Urinary bladder (tissue), 4 donors: ENCODE data around the gene SIAH3. TPM values are rescaled to one million over a fixed set of nuclear protein-coding genes. Genes with fewer than 3 reads are reported as not detected.
"Not testable (repeated sequence)": the region's sequence is repeated elsewhere in the genome, so short reads cannot be mapped to it uniquely, and the experiment has no call there.

ENCODE experiments used
- DNase-seq: peaks from one replicate; pipeline ENCODE4 v3.0.0-alpha.2; 2015; ENCODE audit errors: extremely low spot score
- H3K27ac ChIP-seq: one replicate; pipeline ENCODE4 v1.5.1; 2013; ENCODE audit warnings: low read depth, mild to moderate bottlenecking, moderate library complexity
- H3K36me3 ChIP-seq: one replicate; pipeline ENCODE4 v1.6.1; 2013; ENCODE audit warnings: mild to moderate bottlenecking, moderate library complexity; ENCODE audit not compliant: insufficient read depth
- H3K4me1 ChIP-seq: one replicate; pipeline ENCODE4 v1.6.1; 2013; ENCODE audit warnings: mild to moderate bottlenecking, moderate library complexity; ENCODE audit not compliant: insufficient read depth
- H3K4me3 ChIP-seq: one replicate; pipeline ENCODE4 v1.5.1; 2013; ENCODE audit warnings: low read depth, low read length
- WGBS: extraction: QIAGEN DNeasy Blood & Tissue Kit; methylation state at CpG from one replicate; pipeline ENCODE4 v1.1.7; 2013; 5-methylcytosine and 5-hydroxymethylcytosine counted together
- polyA plus RNA-seq: library from polyadenylated mRNA; stranded (reverse); fragments of 200-250 nt; gene quantifications from one replicate; pipeline ENCODE4 v1.2.3, GENCODE V29; 2013
- total RNA-seq: library from RNA; depleted of rRNA; stranded (reverse); fragments of >200 nt; gene quantifications from one replicate; pipeline ENCODE4 v1.2.3, GENCODE V29; 2014
- donor health status: healthy with polysubstance abuse.
- donor health status: healthy.

SIAH3 gene
- total and polyA plus RNA-seq, 2 donors: 0.16 TPM; not detected in 1

DNA sequence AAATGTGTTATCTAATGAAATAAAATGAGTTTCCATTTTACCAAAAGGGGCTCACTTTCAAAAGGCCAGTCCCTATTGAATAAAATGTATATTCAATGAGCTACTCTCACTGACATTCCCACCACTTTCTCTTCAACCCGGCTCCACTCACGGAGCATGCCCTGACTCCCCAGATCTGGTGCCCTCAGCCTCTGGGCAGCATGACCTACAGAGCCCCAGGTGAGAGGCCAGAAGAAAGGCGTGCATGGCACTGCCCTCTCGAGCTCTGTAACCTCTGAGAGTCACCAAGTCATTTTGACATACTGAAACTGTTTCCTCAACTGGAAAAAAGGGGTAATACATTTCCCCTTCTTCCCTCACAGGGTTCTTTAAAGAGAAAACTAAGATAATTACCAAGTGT is 25.2 kb upstream of the SIAH3 start:
- H3K27ac ChIP-seq: no peak overlapping the region
- no peak overlapping the region for H3K4me3 ChIP-seq
- no peaks in the 10 kb centered on the region for H3K36me3 ChIP-seq
- DNase-seq: no peak
- WGBS: 88% methylated on average over 4 of the region's 4 CpGs
- no peaks in the 10 kb centered on the region for H3K4me1 ChIP-seq

GRCh38 chr13:45875951-45876350 is 24.4 kb upstream of the SIAH3 start:
- Histone ChIP-seq H3K4me3 (no peak overlapping the region), H3K27ac (no peak overlapping the region), H3K36me3 (no peaks in the 10 kb centered on the region), H3K4me1 (no peaks in the 10 kb centered on the region)
- no peak for DNase-seq
- WGBS: 92% methylated on average over 9 of the region's 9 CpGs

DNA sequence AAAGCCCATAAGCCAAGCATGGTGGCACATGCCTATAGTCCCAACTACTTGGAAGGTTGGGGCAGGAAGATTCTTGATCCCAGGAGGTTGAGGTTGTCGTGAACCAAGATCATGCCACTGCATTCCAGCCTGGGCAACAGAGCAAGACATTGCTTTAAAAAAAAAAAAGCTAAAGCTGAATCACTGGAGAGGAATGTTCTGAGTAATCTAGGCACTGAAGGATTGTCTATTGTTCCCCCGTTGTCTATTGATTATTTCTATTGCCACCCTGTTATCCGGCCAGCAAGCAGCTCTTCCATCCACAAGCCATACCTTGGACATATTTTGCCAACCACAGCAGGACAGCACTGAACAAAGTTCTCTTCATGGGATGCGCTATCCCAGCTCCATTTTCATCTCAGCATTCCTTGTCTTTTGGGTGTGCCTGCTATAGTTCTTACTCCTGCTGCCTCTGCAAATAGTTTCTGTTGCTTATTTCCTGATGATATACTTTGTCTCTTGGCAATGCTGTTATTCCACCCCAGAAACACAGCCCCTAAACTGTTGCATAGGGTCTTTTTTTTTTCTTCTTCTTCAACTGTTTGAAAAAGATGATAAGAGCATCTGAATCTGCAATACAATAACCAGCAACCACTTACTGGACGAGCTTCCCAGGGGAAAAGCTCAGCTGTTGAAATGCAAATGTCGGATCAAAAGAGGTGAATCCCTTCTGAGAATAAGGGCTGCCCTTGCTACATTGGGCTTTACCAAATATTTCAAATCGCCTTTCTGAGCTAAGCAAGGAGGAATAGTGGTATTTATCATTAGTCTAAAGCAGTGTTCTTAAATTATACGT is 22.2 kb upstream of the SIAH3 start:
- 69% methylated on average over 8 of the region's 8 CpGs for WGBS
- Histone ChIP-seq H3K4me1 (no peaks in the 10 kb centered on the region), H3K4me3 (no peak overlapping the region), H3K27ac (no peak overlapping the region), H3K36me3 (no peaks in the 10 kb centered on the region)
- DNase-seq: no peak

DNA sequence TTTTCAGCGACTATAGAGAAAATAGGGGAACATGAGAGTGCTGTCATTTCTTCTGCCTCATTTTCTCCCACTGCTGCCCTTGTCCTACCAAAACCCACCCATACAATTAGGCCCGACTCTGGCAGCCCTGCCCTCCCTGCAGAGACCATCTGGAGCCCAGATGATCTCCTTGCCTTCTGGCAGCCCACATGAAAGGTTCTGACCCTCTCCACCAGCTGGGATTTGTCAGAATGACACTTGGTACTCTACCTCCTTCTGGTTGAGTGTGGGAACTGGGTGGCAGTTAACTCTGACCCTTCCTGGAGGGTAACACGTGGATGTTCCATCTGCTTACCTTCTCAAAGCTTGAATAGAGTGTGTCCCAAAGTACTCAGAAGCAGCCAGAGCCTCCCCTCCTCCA is 21.0 kb upstream of the SIAH3 start:
- no peak for DNase-seq
- Histone ChIP-seq H3K27ac (no peak overlapping the region), H3K36me3 (no peaks in the 10 kb centered on the region), H3K4me3 (no peak overlapping the region), H3K4me1 (no peaks in the 10 kb centered on the region)
- 42% methylated on average over 3 of the region's 3 CpGs for WGBS

DNA sequence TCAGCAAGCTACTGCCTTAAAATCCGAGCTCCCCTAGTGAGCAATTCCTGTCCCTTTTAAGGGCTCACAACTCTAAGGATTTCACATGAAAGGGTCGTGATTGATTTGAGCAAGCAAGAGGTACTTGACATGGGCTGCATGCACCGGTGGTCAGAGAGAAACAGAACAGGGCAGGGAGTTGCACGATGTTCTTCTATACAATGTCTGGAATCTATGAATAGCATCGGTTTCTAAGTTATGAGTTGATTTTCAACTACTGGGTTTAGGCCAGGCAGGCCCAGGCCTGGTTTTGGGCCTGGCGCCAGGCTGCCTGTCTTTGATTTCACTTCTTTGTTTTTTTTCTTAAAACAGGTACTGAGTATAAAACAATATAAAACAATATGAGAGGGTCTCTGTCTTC is 19.6 kb upstream of the SIAH3 start:
- DNase-seq, H3K4me1 ChIP-seq, H3K36me3 ChIP-seq, H3K4me3 ChIP-seq, H3K27ac ChIP-seq: not testable (repeated sequence)
- 67% methylated on average over 6 of the region's 6 CpGs for WGBS

- WGBS: 92% methylated on average over 10 of the region's 10 CpGs
- Histone ChIP-seq H3K4me3 (no peak overlapping the region), H3K36me3 (no peaks in the 10 kb centered on the region), H3K27ac (no peak overlapping the region), H3K4me1 (no peaks in the 10 kb centered on the region)
- no peak for DNase-seq
Measured at GRCh38 chr13:45870232-45870631, 18.7 kb upstream of the SIAH3 start.

- H3K27ac ChIP-seq: no peak overlapping the region
- WGBS: 87% methylated on average over 2 of the region's 2 CpGs
- H3K36me3 ChIP-seq: no peaks in the 10 kb centered on the region
- no peak overlapping the region for H3K4me3 ChIP-seq
- no peaks in the 10 kb centered on the region for H3K4me1 ChIP-seq
- DNase-seq: no peak
Measured at GRCh38 chr13:45865414-45865813, 13.9 kb upstream of the SIAH3 start.

DNA sequence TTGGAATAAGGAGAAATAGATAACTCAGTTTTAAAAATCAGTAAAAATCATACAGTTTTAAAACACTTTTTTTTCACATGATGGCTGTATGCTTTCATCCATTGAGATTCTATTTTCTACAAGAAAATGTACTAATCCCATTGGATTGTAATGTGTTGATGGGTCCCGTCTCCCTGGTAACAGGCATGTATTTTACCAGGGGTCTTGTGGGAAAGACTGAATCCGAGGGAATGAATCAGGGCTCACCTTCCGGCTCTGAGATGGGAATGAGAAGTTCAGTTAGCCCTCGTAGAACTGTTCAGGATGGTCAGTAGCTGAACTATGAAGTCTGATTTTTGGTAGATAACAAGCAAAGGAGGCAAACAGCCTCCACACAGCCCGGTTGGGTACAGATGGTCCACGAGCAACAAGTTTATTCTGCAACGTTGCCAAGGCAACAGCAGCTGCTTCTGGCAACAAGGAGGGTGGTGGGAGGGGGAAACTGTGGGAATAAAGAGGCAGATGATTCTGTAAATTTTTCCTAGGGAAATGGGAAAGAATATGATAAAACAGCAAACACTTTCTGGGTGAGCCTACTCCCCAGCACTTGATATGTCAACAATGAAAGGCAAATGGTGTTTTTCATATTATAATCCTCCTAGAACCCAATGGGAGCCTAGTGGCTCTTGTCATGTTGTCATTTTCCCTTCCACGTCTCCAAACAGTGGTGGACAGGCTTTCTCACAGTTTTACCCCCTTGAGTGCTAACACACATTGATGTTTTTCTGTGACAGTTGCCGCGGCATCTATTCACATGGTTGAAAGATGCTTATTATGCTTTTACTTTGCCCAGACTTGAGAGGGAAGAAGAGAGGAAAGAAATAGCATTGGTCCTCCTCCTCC is 12.4 kb upstream of the SIAH3 start:
- Histone ChIP-seq H3K4me3 (no peak overlapping the region), H3K36me3 (no peaks in the 10 kb centered on the region), H3K4me1 (no peaks in the 10 kb centered on the region), H3K27ac (no peak overlapping the region)
- no peak for DNase-seq
- 50% methylated on average over 10 of the region's 10 CpGs for WGBS

GRCh38 chr13:45861322-45861721 is 9.8 kb upstream of the SIAH3 start:
- no peaks in the 10 kb centered on the region for H3K4me1 ChIP-seq
- no peak for DNase-seq
- H3K27ac ChIP-seq: no peak overlapping the region
- no peak overlapping the region for H3K4me3 ChIP-seq
- H3K36me3 ChIP-seq: no peaks in the 10 kb centered on the region

DNA sequence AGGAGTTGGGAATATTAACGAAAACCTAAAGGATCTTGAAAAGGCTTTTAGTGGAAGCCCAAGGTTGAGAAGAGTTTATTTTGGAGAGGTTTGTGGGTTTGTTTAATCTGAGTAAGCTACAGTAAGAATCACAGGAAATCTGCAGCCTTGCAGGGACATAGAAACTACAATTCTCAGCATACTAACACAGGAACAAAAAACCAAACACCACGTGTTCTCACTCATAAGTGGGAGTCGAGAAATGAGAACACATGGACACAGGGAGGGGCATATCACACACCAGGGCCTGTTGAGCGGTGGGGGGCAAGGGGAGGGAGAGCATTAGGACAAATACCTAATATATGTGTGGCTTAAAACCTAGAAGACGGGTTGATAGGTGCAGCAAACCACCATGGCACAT is 8.7 kb upstream of the SIAH3 start:
- no peak for DNase-seq
- 64% methylated on average over 5 of the region's 5 CpGs for WGBS
- no peaks in the 10 kb centered on the region for H3K36me3 ChIP-seq
- H3K27ac ChIP-seq: no peak overlapping the region
- no peak overlapping the region for H3K4me3 ChIP-seq
- no peaks in the 10 kb centered on the region for H3K4me1 ChIP-seq

- Histone ChIP-seq H3K4me1 (no peaks in the 10 kb centered on the region), H3K27ac (no peak overlapping the region), H3K4me3 (no peak overlapping the region), H3K36me3 (no peaks in the 10 kb centered on the region)
- no peak for DNase-seq
- WGBS: 23% methylated on average over 2 of the region's 2 CpGs
Measured at GRCh38 chr13:45859705-45860104, 8.2 kb upstream of the SIAH3 start.

- WGBS: 71% methylated on average over 3 of the region's 3 CpGs
- DNase-seq: no peak
- Histone ChIP-seq H3K36me3 (no peaks in the 10 kb centered on the region), H3K27ac (no peak overlapping the region), H3K4me1 (peaks cover 1% of the 10 kb centered on the region), H3K4me3 (no peak overlapping the region)
Measured at GRCh38 chr13:45852494-45852893, 941 bp upstream of the SIAH3 start.

DNA sequence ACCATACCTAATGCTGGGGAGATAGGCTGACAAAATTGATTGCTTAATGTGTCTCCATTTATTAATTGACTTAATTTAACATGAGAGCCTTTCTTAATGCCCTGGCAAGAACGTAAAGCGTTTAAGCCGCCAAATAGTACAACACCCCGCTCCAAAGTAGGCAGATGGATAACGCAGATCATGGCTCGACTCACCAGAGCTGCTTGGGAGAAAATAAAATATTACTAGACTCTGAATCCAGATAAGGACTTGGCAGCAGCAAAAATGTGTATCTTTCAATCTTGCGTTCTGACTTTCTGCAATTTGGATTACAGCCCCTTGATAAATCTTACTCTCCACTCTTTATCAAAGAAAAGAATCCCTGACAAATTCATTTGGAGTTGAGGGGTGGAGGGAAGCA is 403 bp upstream of the SIAH3 start:
- 29% methylated on average over 7 of the region's 7 CpGs for WGBS
- Histone ChIP-seq H3K4me3 (no peak overlapping the region), H3K4me1 (peaks cover 1% of the 10 kb centered on the region), H3K27ac (no peak overlapping the region), H3K36me3 (no peaks in the 10 kb centered on the region)
- DNase-seq: no peak

- WGBS: 42% methylated on average over 16 of the region's 16 CpGs
- H3K27ac ChIP-seq: no peak overlapping the region
- DNase-seq: no peak
- H3K36me3 ChIP-seq: no peaks in the 10 kb centered on the region
- H3K4me1 ChIP-seq: peaks cover 1% of the 10 kb centered on the region
- no peak overlapping the region for H3K4me3 ChIP-seq
Measured at GRCh38 chr13:45850027-45850613, 1.4 kb downstream of the SIAH3 start.
